ENCODE data around the gene CTNNA3.

The CTNNA3 gene

DNA sequence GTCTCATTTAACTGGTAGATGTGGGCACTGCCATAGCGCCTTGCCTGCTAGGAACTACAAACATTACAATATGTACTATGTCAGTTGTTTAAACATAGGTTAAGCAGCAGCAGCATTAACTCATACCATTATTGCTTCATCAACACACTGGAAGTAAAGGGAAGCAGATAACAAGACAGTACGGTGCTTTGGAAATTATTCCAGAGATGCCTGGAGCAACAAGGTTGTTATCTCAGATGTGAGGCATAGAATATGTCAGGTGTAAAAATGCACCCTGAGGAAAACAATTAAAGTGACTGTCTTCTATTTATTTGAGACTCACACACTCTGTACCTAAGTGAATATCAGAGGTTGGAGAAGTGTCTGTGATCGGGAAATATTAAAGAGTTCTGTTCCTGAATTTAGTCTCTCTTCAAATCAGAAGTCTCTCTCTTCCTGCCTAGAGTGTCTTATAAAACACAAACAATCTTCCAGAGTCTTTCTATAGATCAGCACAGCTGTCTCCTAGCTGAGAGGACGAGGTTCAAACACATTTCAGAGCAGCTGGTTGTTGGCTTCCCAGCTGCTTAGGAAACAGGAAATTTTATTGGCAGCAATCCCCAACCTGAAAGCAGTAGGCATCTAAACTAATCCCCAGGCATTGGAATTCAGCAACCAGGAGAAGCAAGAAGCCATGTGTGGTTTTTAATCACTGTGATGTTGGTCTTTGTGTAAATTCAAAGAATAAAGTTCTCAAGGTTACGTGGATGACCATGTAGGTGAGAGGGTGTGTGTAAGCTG is 1764.5 kb downstream of the CTNNA3 start (continued):
- TF ChIP-seq ZNF23 (tag by site-specific recombination; IDR thresholded peaks at IDR 0.05; ENCODE audit: borderline replicate concordance): no peak
- no peak for TF ChIP-seq ZNF280C (tag by site-specific recombination; IDR thresholded peaks at IDR 0.05)
- no peak for TF ChIP-seq ZNF121 (tag by site-specific recombination; IDR thresholded peaks at IDR 0.05)
- TF ChIP-seq ZNF433 (tag by site-specific recombination; IDR thresholded peaks at IDR 0.05; ENCODE audit: low read depth): no peak

GRCh38 chr10:65911151-65911835 is 1784.7 kb downstream of the CTNNA3 start:
- no peaks in the 10 kb centered on the region for H3K36me3 ChIP-seq (ENCODE audit: control insufficient read depth in 2 of 2, insufficient read depth in 1 of 2, low read length in 2 of 2)
- CTCF ChIA-PET: no interaction called here
- H3K4me3 ChIP-seq (ENCODE audit: low read depth, low read length): no peak overlapping the region
- no peak overlapping the region for H3K27ac ChIP-seq (ENCODE audit: extremely low read depth, low read depth, low read length)
- H3K9me3 ChIP-seq (ENCODE audit: control insufficient read depth, insufficient read depth, low read depth, low read length): no peaks in the 10 kb centered on the region
- H3K4me1 ChIP-seq (ENCODE audit: control insufficient read depth, insufficient read depth, low read length): no peaks in the 10 kb centered on the region
- TF ChIP-seq, protein P1, sequence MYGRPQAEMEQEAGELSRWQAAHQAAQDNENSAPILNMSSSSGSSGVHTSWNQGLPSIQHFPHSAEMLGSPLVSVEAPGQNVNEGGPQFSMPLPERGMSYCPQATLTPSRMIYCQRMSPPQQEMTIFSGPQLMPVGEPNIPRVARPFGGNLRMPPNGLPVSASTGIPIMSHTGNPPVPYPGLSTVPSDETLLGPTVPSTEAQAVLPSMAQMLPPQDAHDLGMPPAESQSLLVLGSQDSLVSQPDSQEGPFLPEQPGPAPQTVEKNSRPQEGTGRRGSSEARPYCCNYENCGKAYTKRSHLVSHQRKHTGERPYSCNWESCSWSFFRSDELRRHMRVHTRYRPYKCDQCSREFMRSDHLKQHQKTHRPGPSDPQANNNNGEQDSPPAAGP (tag by site-specific recombination; IDR thresholded peaks at IDR 0.05): no peak
- no peak for TF ChIP-seq ZNF10 (tag by site-specific recombination; IDR thresholded peaks at IDR 0.05)
- TF ChIP-seq ZNF555 (tag by site-specific recombination; conservative IDR thresholded peaks at IDR 0.05): no peak
- TF ChIP-seq ZNF544 (tag by site-specific recombination; IDR thresholded peaks at IDR 0.05): no peak
- no peak for TF ChIP-seq ZBTB17 (tag by site-specific recombination; IDR thresholded peaks at IDR 0.05)
- TF ChIP-seq ZNF175 (tag by site-specific recombination; IDR thresholded peaks at IDR 0.05): no peak
- TF ChIP-seq CTCF (tag by site-specific recombination; IDR thresholded peaks at IDR 0.05): no peak
- no peak for TF ChIP-seq ZNF704 (tag by site-specific recombination; IDR thresholded peaks at IDR 0.05)
- POLR2A ChIA-PET: no interaction called here

DNA sequence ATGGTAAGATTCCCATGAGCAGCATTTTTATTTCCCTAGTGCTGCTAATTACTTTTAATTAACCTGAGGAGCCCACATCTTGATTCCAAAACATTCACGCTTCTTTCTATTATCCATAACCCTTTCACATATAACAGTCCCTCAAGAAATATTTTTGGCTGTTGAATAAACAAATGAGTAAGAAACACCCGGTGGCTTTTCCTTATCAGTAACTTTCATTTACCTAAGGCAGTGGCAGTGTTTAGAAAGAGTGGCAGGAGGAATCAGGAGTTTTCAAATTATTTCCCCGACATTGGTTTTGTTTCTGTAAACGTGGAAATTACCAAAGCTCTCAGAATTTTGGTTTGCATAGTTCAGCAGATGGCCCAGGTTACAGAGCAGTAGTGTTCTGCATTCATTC is 1785.8 kb downstream of the CTNNA3 start:
- Histone ChIP-seq H3K27ac (ENCODE audit: extremely low read depth, low read depth, low read length) (no peak overlapping the region), H3K36me3 (ENCODE audit: control insufficient read depth in 2 of 2, insufficient read depth in 1 of 2, low read length in 2 of 2) (no peaks in the 10 kb centered on the region), H3K4me1 (ENCODE audit: control insufficient read depth, insufficient read depth, low read length) (no peaks in the 10 kb centered on the region), H3K9me3 (ENCODE audit: control insufficient read depth, insufficient read depth, low read depth, low read length) (no peaks in the 10 kb centered on the region), H3K4me3 (ENCODE audit: low read depth, low read length) (no peak overlapping the region)
- POLR2A ChIA-PET: no interaction called here
- CTCF ChIA-PET: no interaction called here
- no peak for TF ChIP-seq RBAK (tag by site-specific recombination; IDR thresholded peaks at IDR 0.05)
- no peak for TF ChIP-seq ZNF664 (tag by site-specific recombination; IDR thresholded peaks at IDR 0.05)
- TF ChIP-seq ZSCAN4 (tag by site-specific recombination; IDR thresholded peaks at IDR 0.05): no peak
- no peak for TF ChIP-seq ZNF513 (tag by site-specific recombination; IDR thresholded peaks at IDR 0.05)
- TF ChIP-seq ZNF404 (tag by site-specific recombination; IDR thresholded peaks at IDR 0.05): no peak
- TF ChIP-seq MZF1 (tag by site-specific recombination; IDR thresholded peaks at IDR 0.05; ENCODE audit: borderline replicate concordance): no peak
- TF ChIP-seq, protein P2, sequence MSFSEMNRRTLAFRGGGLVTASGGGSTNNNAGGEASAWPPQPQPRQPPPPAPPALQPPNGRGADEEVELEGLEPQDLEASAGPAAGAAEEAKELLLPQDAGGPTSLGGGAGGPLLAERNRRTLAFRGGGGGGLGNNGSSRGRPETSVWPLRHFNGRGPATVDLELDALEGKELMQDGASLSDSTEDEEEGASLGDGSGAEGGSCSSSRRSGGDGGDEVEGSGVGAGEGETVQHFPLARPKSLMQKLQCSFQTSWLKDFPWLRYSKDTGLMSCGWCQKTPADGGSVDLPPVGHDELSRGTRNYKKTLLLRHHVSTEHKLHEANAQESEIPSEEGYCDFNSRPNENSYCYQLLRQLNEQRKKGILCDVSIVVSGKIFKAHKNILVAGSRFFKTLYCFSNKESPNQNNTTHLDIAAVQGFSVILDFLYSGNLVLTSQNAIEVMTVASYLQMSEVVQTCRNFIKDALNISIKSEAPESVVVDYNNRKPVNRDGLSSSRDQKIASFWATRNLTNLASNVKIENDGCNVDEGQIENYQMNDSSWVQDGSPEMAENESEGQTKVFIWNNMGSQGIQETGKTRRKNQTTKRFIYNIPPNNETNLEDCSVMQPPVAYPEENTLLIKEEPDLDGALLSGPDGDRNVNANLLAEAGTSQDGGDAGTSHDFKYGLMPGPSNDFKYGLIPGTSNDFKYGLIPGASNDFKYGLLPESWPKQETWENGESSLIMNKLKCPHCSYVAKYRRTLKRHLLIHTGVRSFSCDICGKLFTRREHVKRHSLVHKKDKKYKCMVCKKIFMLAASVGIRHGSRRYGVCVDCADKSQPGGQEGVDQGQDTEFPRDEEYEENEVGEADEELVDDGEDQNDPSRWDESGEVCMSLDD (tag by site-specific recombination; IDR thresholded peaks at IDR 0.05): no peak
